Measurements from ENCODE around the gene FAM167B.
"Not testable (repeated sequence)": the region's sequence is repeated elsewhere in the genome, so short reads cannot be mapped to it uniquely, and the experiment has no call there.

FAM167B gene

GRCh38 chr1:32291145-32291707, 44.2 kb downstream of the FAM167B start:
- peak overlapping the region; percentile 81 for H3K4me3 ChIP-seq (ENCODE audit: low read depth, low read length)
- peak; percentile 5 for DNase-seq (ENCODE audit: low read depth)

- peak; percentile 61 for DNase-seq (ENCODE audit: low read depth)
- peak within 1 kb of the TSS; percentile 81 for H3K4me3 ChIP-seq (ENCODE audit: low read depth, low read length)
These were observed 44.9 kb downstream of the FAM167B start, which contains the start of gene HDAC1 for GRCh38 chr1:32291708-32292538. Gene HDAC1, plus strand, starts transcription at chr1:32292083. Its CDS starts 87 bp downstream, at chr1:32292170.

GRCh38 chr1:32298211-32298610, 51.2 kb downstream of the FAM167B start:
- not testable (repeated sequence) for H3K4me3 ChIP-seq (ENCODE audit: low read depth, low read length); DNase-seq (ENCODE audit: low read depth)

Measured in skeletal muscle cell (primary cell).